Body of pancreas (tissue), 4 donors: ENCODE results near the gene ADAMTS13. TPM values are rescaled to one million over a fixed set of nuclear protein-coding genes. Genes with fewer than 3 reads are reported as not detected.

Source experiments
- ATAC-seq: fragments of 150-250 bp; one replicate; pipeline ENCODE4 v1.9.1; 2016
- DNase-seq, 4 donors: peaks; one replicate each; pipeline ENCODE4 v3.0.0-alpha.2; 2019
- H3K27ac ChIP-seq, 4 donors: fragments of 200-600 bp; sonication (generic); 1 replicate in 3 of 4; 2 replicates in 1 of 4; pipeline versions ENCODE4 v1.5.1 to v1.6.1; 2016 to 2019; ENCODE audit warnings: mild to moderate bottlenecking in 1 of 4, mixed read lengths in 1 of 4, moderate library complexity in 1 of 4
- H3K27me3 ChIP-seq, 2 donors: fragments of 200-600 bp; sonication (generic); one replicate each; pipeline ENCODE4 v1.6.0; 2016; ENCODE audit warnings: mild to moderate bottlenecking in 1 of 2
- H3K36me3 ChIP-seq, 2 donors: fragments of 200-600 bp; sonication (generic); replicated peaks in 1 of 2; 2 replicates each; pipeline ENCODE4 v1.5.1; 2016; ENCODE audit warnings: low read depth in 2 of 2; ENCODE audit not compliant: insufficient read depth in 1 of 2
- H3K4me1 ChIP-seq: fragments of 200-600 bp; sonication (generic); one replicate; pipeline ENCODE4 v1.6.0; 2016
- H3K4me3 ChIP-seq, 2 donors: fragments of 200-600 bp; sonication (generic); 1 replicate in 1 of 2; 2 replicates in 1 of 2; pipeline ENCODE4 v1.5.1; 2016 to 2019
- H3K9me3 ChIP-seq, 3 donors: fragments of 200-600 bp; sonication (generic); 1 replicate in 2 of 3; 2 replicates in 1 of 3; pipeline ENCODE4 v1.5.1; 2016
- POLR2A ChIP-seq, 3 donors: fragments of 450-650 bp; IDR thresholded peaks; one replicate each; pipeline ENCODE4 v1.6.1; 2016; ENCODE audit warnings: antibody characterized with exemption in 3 of 3, mild to moderate bottlenecking in 2 of 3
- WGBS, 2 donors: methylation state at CpG; one replicate each; pipeline ENCODE4 v1.1.5; 2017; 5-methylcytosine and 5-hydroxymethylcytosine counted together
- intact Hi-C: fragments of 100-400 bp; cut with DNase I; formaldehyde crosslinking; loops from one replicate; pipeline ENCODE4 v1.15.1; 2023
- total RNA-seq, 2 donors: library from RNA; depleted of rRNA; stranded (reverse); fragments of >200 nt; gene quantifications; one replicate each; pipeline ENCODE4 v1.1.0, GENCODE V29; 2016
- TF ChIP-seq, protein P1 (sequence below), 7 experiments: fragments of 450-650 bp in 4 of 7; fragments of 200-600 bp in 3 of 7; sonication (generic) in 3 of 7; IDR thresholded peaks; one replicate each; pipeline ENCODE4 v1.5.1; 2016 to 2019; ENCODE audit warnings: antibody characterized with exemption in 7 of 7

Gene ADAMTS13
- total RNA-seq, 2 donors from 2014 or later, result 2.3 to 5.6 TPM

DNA sequence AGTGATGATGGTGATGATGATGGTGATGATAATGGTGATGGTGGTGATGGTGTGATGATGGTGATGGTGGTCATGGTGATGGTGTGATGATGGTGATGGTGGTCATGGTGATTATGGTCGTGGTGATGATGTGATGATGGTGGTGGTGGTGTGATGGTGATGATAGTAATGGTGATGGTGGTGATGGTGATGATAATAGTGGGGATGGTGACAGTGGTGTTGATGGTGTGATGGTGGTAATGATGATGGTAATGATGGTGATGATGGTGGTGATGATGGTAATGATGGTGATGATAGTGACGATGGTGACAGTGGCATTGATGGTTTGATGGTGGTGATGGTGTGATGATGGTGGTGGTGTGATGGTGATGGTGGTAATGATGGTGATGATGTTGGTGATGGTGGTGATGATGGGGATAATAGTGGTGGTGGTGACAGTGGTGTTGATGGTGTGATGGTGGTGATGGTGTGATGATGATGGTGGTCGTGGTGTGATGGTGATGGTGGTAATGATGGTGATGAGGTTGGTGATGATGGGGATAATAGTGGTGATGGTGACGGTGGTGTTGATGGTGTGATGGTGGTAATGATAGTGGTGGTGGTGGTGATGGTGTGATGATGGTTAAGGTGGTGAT lies 39.5 kb upstream of the ADAMTS13 start:
- no peak overlapping the region for H3K27ac ChIP-seq
- H3K4me1 ChIP-seq, result no peaks in the 10 kb centered on the region
- ATAC-seq (no peak), DNase-seq (no peak)
- no peaks in the 10 kb centered on the region for H3K9me3 ChIP-seq
- intact Hi-C loops, result no loop called here
- no peak overlapping the region for H3K4me3 ChIP-seq
- WGBS, 2 donors, result 79 to 90% methylated on average over 4 of the region's 4 CpGs
- no peaks in the 10 kb centered on the region for H3K27me3 ChIP-seq
- no peak for TF ChIP-seq POLR2A (IDR thresholded peaks at IDR 0.05)
- TF ChIP-seq, protein P1, sequence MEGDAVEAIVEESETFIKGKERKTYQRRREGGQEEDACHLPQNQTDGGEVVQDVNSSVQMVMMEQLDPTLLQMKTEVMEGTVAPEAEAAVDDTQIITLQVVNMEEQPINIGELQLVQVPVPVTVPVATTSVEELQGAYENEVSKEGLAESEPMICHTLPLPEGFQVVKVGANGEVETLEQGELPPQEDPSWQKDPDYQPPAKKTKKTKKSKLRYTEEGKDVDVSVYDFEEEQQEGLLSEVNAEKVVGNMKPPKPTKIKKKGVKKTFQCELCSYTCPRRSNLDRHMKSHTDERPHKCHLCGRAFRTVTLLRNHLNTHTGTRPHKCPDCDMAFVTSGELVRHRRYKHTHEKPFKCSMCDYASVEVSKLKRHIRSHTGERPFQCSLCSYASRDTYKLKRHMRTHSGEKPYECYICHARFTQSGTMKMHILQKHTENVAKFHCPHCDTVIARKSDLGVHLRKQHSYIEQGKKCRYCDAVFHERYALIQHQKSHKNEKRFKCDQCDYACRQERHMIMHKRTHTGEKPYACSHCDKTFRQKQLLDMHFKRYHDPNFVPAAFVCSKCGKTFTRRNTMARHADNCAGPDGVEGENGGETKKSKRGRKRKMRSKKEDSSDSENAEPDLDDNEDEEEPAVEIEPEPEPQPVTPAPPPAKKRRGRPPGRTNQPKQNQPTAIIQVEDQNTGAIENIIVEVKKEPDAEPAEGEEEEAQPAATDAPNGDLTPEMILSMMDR (IDR thresholded peaks at IDR 0.05), result no peak
- no peaks in the 10 kb centered on the region for H3K36me3 ChIP-seq

DNA sequence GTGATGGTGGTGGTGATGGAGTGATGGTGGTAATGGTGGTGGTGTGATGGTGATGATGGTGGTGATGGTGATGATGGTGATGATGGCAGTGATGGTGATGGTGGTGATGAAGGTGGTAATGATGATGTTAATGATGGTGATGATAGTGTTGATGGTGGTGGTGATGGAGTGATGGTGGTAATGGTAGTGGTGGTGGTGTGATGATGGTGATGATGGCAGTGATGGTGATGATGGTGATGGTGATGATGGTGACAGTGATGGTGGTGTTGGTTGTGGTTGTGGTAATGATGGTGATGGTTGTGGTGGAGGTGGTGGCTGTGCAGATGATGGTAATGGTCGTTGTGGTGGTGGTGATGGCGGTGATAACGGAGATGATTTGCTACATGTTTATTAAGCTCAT lies 38.7 kb upstream of the ADAMTS13 start:
- ATAC-seq, result no peak
- 91 to 95% methylated on average over 3 of the region's 3 CpGs for WGBS, 2 donors
- H3K27me3 ChIP-seq, result no peaks in the 10 kb centered on the region
- no peaks in the 10 kb centered on the region for H3K36me3 ChIP-seq
- TF ChIP-seq, protein P1 (IDR thresholded peaks at IDR 0.05), result no peak
- no peak for TF ChIP-seq POLR2A (IDR thresholded peaks at IDR 0.05)
- no peaks in the 10 kb centered on the region for H3K9me3 ChIP-seq
- intact Hi-C loops, result no loop called here
- H3K27ac ChIP-seq, result no peak overlapping the region
- no peaks in the 10 kb centered on the region for H3K4me1 ChIP-seq
- DNase-seq, result no peak
- no peak overlapping the region for H3K4me3 ChIP-seq

DNA sequence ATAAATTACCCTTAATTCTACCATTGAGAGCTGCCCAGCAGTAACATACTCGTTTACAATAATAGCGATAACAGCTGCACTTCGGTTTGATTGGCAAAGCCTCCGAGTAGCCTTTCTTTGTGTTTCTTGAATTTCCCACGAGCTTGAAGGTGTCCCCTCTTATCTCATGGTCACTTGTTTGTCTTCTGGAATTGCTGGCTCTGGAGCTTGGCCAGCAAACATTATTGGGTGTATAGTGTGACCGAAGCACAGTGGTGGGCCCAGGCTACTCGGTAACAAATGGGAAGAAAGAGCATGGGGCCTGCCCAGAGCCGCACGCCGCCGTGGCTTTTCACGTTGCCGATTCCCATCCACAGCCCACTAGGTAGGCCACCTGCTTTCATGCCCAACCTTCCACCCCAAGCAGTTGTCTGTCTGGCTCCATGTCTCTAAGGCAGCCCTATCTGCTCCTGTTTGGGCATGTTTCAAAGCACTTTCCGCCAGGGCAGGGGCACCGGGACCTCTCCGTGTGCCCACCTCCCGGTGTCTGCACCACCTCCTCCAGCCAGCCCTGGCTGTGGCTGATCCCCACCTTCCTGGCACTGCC lies 37.3 kb upstream of the ADAMTS13 start:
- no peak overlapping the region for H3K4me3 ChIP-seq
- no peaks in the 10 kb centered on the region for H3K9me3 ChIP-seq
- intact Hi-C loops, result no loop called here
- no peak for DNase-seq
- H3K4me1 ChIP-seq, result no peaks in the 10 kb centered on the region
- H3K36me3 ChIP-seq, result no peaks in the 10 kb centered on the region
- no peak overlapping the region for H3K27ac ChIP-seq
- ATAC-seq, result no peak
- H3K27me3 ChIP-seq, result no peaks in the 10 kb centered on the region
- 70 to 74% methylated on average over 15 to 17 of the region's 17 CpGs for WGBS, 2 donors
- TF ChIP-seq, protein P1 (IDR thresholded peaks at IDR 0.05), result no peak
- no peak for TF ChIP-seq POLR2A (IDR thresholded peaks at IDR 0.05)

DNA sequence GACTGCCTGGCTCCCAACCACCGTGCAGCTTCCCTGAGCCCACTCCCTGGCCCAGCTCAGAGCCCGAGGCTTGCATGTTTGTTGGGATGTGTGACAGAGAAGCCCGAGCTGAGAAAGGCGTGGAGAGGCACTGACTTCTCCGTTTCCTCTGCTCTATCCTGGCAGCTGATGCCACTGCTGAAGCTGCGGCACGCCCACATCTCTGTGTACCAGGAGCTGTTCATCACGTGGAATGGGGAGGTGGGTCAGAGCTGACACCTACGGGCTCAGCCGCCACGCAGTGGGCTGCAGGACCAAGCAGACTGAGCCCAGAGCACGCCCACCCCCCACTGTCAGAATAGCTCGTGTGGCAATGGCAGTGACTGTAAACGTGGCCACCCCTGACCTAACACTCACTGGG lies 36.7 kb upstream of the ADAMTS13 start:
- no peaks in the 10 kb centered on the region for H3K4me1 ChIP-seq
- TF ChIP-seq, protein P1 (IDR thresholded peaks at IDR 0.05), result no peak
- TF ChIP-seq POLR2A (IDR thresholded peaks at IDR 0.05), result no peak
- no peaks in the 10 kb centered on the region for H3K36me3 ChIP-seq
- 86 to 89% methylated on average over 11 to 14 of the region's 14 CpGs for WGBS, 2 donors
- H3K4me3 ChIP-seq, result no peak overlapping the region
- ATAC-seq (no peak), DNase-seq (no peak)
- intact Hi-C loops, result no loop called here
- H3K27me3 ChIP-seq, result no peaks in the 10 kb centered on the region
- H3K27ac ChIP-seq, result no peak overlapping the region
- H3K9me3 ChIP-seq, result no peaks in the 10 kb centered on the region

DNA sequence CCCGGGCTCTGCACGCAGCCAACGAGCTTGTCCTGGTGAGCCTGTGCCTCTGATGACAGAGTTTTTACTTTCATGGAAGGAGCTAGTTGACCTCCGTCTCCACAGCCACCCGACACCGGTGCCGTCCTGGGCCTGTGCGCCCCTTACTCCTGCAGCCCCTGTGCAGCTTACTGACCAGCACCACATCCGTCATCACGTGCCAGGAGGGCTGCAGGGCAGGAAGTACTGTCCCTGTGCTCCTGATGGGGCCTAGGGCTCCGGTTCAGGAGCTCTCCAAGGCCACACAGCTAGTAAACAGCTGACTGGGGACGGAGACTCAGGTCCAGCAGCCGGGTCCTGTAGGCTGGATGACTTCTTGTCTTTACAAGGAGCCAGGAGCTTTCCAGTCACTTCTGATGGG lies 35.8 kb upstream of the ADAMTS13 start:
- ATAC-seq, result no peak
- 76 to 85% methylated on average over 5 to 13 of the region's 13 CpGs for WGBS, 2 donors
- TF ChIP-seq POLR2A (IDR thresholded peaks at IDR 0.05), result no peak
- TF ChIP-seq, protein P1 (IDR thresholded peaks at IDR 0.05), result no peak
- Histone ChIP-seq H3K9me3 (no peaks in the 10 kb centered on the region), H3K27me3 (no peaks in the 10 kb centered on the region), H3K4me3 (no peak overlapping the region), H3K36me3 (no peaks in the 10 kb centered on the region), H3K27ac (no peak overlapping the region), H3K4me1 (no peaks in the 10 kb centered on the region)
- intact Hi-C loops, result no loop called here
- no peak for DNase-seq
